ENCODE results near the gene SRRM1.
"Not testable (repeated sequence)": the region's sequence is repeated elsewhere in the genome, so short reads cannot be mapped to it uniquely, and the experiment has no call there.

SRRM1 gene

DNA sequence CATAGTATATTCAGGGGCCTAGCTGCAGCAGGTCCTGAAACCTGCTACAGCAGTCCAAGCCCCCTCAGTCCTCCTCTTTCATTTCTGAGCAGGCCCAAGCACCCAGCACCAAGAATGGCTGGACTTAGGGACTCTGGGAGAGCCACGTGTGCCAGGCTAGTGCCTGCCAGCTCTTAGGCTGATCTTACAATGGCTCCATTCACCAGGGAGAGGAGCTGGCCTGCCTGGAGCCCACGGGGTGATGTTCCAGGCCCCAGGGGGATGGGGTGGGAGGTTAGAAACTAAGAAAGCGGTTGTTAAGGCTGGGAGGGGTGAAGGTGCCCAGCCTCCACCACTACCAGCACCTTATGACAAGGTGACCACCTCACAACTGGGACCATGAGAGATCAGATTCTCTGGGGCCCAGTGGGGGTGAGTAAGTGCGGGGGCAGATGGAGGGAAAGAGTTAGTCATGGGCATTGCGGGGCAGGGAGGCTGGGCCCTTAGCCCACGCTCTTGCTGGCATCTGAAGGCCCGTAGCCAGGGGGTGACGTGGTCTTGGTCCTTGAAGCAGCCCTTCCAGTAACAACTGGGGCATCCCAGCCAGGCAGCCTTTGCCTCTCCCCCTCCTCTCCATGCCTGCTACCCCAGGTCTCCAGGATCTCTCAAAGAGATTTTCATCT is 71.9 kb downstream of the SRRM1 start:
- in situ Hi-C loops (cut with MboI; ENCODE audit: low sequenced_read_pairs) = no loop called here

DNA sequence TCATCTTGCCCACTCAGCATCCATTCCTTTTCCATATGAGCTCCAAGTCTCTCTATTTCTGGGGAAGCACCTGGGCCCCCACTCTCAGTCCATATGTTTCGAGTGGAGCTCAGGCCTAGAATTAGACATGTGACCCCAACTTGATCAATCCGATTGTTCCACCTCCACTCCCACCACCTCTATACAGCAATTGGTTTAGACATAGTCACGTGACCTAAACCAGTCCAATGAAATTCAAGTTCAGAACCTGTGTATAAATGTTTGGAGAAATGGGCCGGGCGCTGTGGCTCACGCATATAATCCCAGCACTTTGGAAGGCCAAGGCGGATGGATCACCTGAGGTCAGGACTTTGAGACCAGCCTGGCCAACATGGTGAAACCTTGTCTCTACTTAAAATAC is 72.6 kb downstream of the SRRM1 start:
- in situ Hi-C loops (cut with MboI; ENCODE audit: low sequenced_read_pairs) = no loop called here

DNA sequence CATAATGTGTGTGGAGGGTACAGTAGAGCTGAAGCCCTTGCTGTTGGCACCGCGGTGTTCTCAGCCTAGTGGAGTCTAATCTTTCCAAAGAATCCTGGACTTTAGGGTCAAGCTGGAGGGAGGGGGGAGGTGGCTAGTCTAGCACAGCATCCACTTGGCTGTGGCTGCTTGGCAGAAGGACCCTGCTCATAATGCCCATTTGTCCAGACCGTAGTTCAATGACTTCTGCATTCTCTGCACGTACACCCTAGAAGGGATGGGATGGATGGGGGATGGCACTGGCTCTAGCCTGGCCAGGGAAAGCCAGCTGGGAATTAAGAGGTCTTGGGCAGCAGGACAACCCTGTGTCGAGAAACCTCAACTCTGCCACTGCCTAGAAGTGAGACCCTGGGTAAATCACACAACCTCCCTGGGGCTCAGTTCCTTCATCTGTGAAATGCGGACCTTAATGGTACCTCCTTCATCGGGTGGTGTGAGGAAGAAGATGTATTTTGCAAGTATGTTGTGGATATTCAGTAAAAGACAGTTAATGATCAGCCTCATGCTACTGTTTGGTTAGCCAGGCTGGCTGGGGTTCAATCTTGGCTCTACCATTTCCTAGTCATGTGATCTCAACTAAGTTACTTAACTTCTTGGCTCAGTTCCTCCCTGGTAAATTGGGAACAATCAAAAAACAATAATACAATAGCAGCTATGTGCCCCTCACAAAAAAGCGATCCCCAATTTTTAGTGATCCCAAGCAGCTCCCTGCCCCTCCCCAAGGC is 75.0 kb downstream of the SRRM1 start:
- in situ Hi-C loops (cut with MboI; ENCODE audit: low sequenced_read_pairs) = no loop called here

DNA sequence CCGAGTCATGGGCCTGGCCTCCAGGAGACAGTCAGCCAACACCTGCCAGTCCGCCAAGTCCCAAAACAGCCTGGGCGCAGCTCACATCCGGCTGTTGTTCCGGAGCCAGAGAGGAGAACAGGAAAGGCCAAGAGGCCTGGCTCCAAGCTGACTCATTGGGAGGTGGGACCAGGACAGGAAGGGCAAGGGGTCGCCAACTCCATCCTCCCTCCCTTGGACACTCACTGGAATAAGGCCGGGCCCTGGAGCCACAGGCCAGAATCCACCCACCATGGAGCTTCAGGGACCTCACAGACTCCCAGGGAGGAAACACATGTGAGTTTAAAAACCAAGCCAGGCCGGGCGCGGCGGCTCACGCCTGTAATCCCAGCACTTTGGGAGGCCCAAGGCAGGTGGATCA is 77.0 kb downstream of the SRRM1 start:
- in situ Hi-C loops (cut with MboI; ENCODE audit: low sequenced_read_pairs) = no loop called here

DNA sequence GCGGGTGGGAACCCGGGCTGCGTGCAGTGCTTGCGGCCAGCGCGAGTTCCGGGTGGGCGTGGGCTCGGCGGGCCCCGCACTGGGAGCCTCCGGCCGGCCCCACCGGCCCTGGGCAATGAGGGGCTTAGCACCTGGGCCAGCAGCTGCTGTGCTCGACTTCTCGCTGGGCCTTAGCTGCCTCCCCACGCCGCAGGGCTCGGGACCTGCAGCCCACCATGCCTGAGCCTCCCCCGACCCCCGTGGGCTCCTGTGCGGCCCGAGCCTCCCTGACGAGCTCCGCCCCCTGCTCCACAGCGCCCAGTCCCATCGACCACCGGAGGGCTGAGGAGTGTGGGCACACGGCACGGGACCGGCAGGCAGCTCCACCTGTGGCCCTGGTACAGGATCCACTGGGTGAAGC is 78.4 kb downstream of the SRRM1 start:
- in situ Hi-C loops (cut with MboI; ENCODE audit: low sequenced_read_pairs) = no loop called here

DNA sequence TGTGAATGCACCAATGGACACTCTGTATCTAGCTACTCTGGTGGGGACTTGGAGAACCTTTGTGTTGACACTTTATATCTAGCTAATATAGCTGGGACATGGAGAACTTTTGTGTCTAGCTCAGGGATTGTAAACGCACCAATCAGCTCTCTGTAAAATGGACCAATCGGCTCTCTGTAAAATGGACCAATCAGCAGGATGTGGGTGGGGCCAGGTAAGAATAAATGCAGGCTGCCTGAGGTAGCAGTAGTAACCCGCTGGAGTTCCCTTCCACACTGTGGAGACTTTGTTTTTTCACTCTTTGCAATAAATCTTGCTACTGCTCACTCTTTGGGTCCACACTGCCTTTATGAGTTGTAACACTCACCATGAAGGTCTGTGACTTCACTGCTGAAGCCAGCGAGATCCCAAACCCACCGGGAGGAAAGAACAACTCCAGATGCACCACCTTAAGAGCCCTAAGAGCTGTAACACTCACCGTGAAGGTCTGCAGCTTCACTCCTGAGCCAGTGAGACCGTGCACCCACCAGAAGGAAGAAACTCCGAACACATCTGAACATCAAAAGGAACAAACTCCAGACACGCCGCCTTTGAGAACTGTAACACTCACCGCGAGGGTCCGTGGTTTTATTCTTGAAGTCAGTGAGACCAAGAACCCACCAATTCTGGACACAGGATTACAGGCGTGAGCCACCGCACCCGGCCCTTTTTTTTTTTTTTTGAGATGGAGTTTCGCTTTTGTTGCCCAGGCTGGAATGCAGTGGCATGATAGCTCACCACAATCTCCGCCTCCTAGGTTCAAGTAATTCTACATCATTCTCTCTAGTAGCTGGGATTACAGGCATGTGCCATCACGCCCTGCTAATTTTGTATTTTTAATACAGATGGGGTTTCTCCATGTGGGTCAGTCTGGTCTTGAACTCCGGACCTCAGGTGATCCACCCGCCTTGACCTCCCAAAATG is 79.3 kb downstream of the SRRM1 start:
- in situ Hi-C loops (cut with MboI; ENCODE audit: low sequenced_read_pairs) = not testable (repeated sequence)

All from hTERT RPE-1 (cell line).